OCI-LY3 (cell line): ENCODE data around the gene PRMT2.

ENCODE experiments used
- H2AFZ ChIP-seq: fragments of 200-600, 300-600 bp; shearing (Covaris generic); 2 replicates; pipeline ENCODE4 v1.6.0; 2014; ENCODE audit warnings: antibody characterized with exemption, low read depth, low read length
- H3K27ac ChIP-seq: fragments of 200-600, 300-600 bp; sonication (generic); 2 replicates; pipeline ENCODE4 v1.5.1; 2014; ENCODE audit warnings: mild to moderate bottlenecking, low read length, moderate library complexity, mixed read lengths
- H3K27me3 ChIP-seq: fragments of 200-600, 300-600 bp; sonication (generic); 2 replicates; pipeline ENCODE4 v1.6.1; 2014; ENCODE audit warnings: low read depth, low read length, mixed read lengths
- H3K36me3 ChIP-seq: fragments of 200-600, 300-600 bp; sonication (generic); replicated peaks from 2 replicates; pipeline ENCODE3; 2014; ENCODE audit warnings: low read depth, low read length, mixed read lengths
- H3K4me1 ChIP-seq: fragments of 300-600, 200-600 bp; sonication (generic); 2 replicates; pipeline ENCODE4 v1.6.1; 2014; ENCODE audit warnings: low read length, mixed read lengths
- H3K4me2 ChIP-seq: fragments of 200-600, 300-600 bp; sonication (generic); 2 replicates; pipeline ENCODE4 v1.6.1; 2014; ENCODE audit warnings: low read length, mixed read lengths
- H3K4me3 ChIP-seq: fragments of 300-600, 200-600 bp; sonication (generic); 2 replicates; pipeline ENCODE4 v1.5.1; 2014; ENCODE audit warnings: antibody characterized with exemption, mild to moderate bottlenecking, low read length, moderate library complexity
- H3K79me2 ChIP-seq: fragments of 300-600, 200-600 bp; shearing (Covaris generic); 2 replicates; pipeline ENCODE4 v1.6.1; 2014; ENCODE audit warnings: mild to moderate bottlenecking, low read length, mixed read lengths
- H3K9ac ChIP-seq: fragments of 300-600, 200-600 bp; shearing (Covaris generic); 2 replicates; pipeline ENCODE4 v1.6.0; 2014; ENCODE audit warnings: mild to moderate bottlenecking, low read length, moderate library complexity
- H3K9me3 ChIP-seq: fragments of 200-600, 300-600 bp; shearing (Covaris generic); 2 replicates; pipeline ENCODE4 v1.6.1; 2014; ENCODE audit warnings: low read length, mixed read lengths; ENCODE audit not compliant: insufficient read depth
- H4K20me1 ChIP-seq: fragments of 200-600, 300-600 bp; sonication (generic); 2 replicates; pipeline ENCODE4 v1.6.1; 2016; ENCODE audit warnings: low read length, mixed read lengths; ENCODE audit not compliant: insufficient read depth
- EZH2phosphoT487 ChIP-seq: fragments of 200-600 bp; shearing (Covaris generic); IDR thresholded peaks from 2 replicates; pipeline ENCODE4 v1.6.1; 2018; ENCODE audit warnings: antibody characterized with exemption, mixed run types, low read depth
- TF ChIP-seq, protein P1 (sequence below): fragments of 200-600, 300-600 bp; sonication (generic); IDR thresholded peaks from 2 replicates; pipeline ENCODE4 v1.5.1; 2014; ENCODE audit warnings: antibody characterized with exemption, low read length, low read depth

The PRMT2 gene

DNA sequence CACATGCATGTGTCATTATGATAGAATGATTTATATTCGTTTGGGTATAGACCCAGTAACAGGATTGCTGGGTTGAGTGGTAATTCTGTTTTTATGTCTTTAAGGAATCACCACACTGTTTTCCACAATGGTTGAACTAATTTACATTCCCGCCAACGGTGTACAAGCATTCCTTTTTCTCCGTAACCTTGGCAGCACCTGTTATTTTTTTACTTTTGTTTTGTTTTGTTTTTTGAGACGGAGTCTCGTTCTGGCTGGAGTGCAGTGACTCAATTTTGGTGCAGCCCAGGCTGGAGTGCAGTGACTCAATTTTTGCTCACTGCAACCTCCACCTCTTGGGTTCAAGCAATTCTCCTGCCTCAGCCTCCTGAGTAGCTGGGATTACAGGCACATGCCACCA is 22.1 kb upstream of the PRMT2 start:
- Histone ChIP-seq H3K4me3 (no peak overlapping the region), H3K9ac (no peak overlapping the region), H3K9me3 (no peaks in the 10 kb centered on the region)

DNA sequence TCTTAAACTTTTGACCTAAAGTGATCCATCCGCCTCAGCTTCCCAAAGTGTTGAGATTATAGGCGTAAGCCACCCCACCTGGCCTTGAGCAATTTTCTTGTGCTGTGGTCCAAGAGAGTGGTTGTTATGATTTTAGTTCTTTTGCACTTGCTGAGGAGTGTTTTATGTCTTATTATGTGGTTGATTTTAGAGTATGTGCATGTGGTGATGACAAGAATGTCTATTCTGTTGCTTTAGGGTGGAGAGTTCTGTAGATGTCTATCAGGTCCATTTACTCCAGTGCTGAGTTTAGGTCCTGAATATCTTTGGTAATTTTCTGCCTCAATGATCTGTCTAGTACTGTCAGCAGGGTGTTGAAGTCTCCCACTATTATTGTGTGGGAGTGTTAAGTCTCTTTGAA is 19.4 kb upstream of the PRMT2 start:
- Histone ChIP-seq H4K20me1 (no peaks in the 10 kb centered on the region), H3K27me3 (no peaks in the 10 kb centered on the region), H3K9ac (no peak overlapping the region), H3K4me3 (no peak overlapping the region), H3K4me1 (peaks cover 7% of the 10 kb centered on the region), H3K9me3 (no peaks in the 10 kb centered on the region), H3K27ac (no peak overlapping the region), H3K36me3 (no peaks in the 10 kb centered on the region), H3K4me2 (no peak overlapping the region), H3K79me2 (no peaks in the 10 kb centered on the region), H2AFZ (no peak overlapping the region)
- TF ChIP-seq, protein P1, sequence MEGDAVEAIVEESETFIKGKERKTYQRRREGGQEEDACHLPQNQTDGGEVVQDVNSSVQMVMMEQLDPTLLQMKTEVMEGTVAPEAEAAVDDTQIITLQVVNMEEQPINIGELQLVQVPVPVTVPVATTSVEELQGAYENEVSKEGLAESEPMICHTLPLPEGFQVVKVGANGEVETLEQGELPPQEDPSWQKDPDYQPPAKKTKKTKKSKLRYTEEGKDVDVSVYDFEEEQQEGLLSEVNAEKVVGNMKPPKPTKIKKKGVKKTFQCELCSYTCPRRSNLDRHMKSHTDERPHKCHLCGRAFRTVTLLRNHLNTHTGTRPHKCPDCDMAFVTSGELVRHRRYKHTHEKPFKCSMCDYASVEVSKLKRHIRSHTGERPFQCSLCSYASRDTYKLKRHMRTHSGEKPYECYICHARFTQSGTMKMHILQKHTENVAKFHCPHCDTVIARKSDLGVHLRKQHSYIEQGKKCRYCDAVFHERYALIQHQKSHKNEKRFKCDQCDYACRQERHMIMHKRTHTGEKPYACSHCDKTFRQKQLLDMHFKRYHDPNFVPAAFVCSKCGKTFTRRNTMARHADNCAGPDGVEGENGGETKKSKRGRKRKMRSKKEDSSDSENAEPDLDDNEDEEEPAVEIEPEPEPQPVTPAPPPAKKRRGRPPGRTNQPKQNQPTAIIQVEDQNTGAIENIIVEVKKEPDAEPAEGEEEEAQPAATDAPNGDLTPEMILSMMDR, result no peak
- no peak for TF ChIP-seq EZH2phosphoT487

More for the DNA sequence above, 22.1 kb upstream of the PRMT2 start:
- H4K20me1 ChIP-seq, result no peaks in the 10 kb centered on the region
- H3K4me2 ChIP-seq, result no peak overlapping the region
- H3K4me1 ChIP-seq, result peaks cover 24% of the 10 kb centered on the region
- no peaks in the 10 kb centered on the region for H3K27me3 ChIP-seq
- no peaks in the 10 kb centered on the region for H3K36me3 ChIP-seq
- H3K27ac ChIP-seq, result no peak overlapping the region
- H2AFZ ChIP-seq, result no peak overlapping the region
- no peaks in the 10 kb centered on the region for H3K79me2 ChIP-seq
- no peak for TF ChIP-seq EZH2phosphoT487
- TF ChIP-seq, protein P1, result no peak

DNA sequence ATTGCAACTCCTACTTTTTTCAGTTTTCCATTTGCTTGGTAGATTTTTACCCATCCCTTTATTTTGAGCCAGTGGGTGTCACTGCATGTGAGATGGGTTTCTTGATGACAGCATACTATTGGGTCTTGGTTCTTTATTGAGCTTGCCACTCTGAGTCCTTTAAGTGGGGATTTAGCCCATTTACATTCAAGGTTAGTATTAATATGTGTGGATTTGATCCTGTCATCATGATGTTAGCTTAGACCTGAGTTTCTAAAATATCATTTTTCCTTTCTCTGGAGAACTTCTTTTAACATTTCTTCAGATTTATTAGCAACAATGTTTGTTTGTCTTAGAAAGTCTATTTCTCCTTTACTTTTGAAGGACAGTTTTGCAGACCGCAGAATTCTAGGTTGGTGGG is 18.8 kb upstream of the PRMT2 start:
- Histone ChIP-seq H3K9ac (no peak overlapping the region), H3K27ac (no peak overlapping the region), H3K27me3 (no peaks in the 10 kb centered on the region), H3K4me1 (peaks cover 7% of the 10 kb centered on the region), H3K79me2 (no peaks in the 10 kb centered on the region), H3K36me3 (no peaks in the 10 kb centered on the region), H2AFZ (no peak overlapping the region), H3K9me3 (no peaks in the 10 kb centered on the region), H4K20me1 (no peaks in the 10 kb centered on the region), H3K4me3 (no peak overlapping the region), H3K4me2 (no peak overlapping the region)
- TF ChIP-seq, protein P1, result no peak
- no peak for TF ChIP-seq EZH2phosphoT487

DNA sequence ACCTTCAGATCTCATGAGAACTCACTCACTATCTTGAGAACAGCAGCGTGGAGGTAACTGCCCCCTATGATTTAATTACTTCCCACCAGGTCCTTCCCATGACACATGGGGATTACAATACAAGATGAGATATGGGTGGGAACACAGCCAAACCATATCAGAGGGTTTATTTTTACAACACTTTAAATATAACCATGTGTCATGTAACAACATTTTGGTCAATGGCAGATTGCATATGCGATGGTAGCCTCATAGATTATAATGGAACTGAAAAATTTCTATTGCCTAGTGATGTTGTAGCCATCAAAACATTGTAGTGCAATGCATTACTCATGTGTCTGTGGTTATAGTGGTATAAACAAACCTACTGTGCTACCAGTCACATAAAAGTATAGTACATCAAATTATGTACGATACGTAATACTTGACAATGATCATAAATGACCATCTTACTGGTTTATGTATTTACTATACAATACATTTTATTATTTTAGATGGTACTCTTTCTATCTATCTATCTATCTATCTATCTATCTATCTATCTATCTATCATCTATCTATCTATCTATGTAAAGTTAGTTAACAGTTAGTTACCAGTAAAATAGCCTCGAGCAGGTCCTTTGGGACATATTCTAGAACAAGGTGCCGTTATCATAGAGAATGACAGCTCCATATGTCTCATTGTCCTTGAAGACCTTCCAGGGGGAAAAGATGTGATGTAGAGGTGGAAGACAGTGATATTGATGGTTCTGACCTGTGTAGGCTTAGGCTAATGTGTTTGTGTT is 18.0 kb upstream of the PRMT2 start:
- H3K4me3 ChIP-seq, result no peak overlapping the region
- no peak overlapping the region for H3K4me2 ChIP-seq
- H3K36me3 ChIP-seq, result no peaks in the 10 kb centered on the region
- H3K9me3 ChIP-seq, result no peaks in the 10 kb centered on the region
- H3K9ac ChIP-seq, result no peak overlapping the region
- peaks cover 7% of the 10 kb centered on the region for H3K4me1 ChIP-seq
- no peak overlapping the region for H3K27ac ChIP-seq
- H4K20me1 ChIP-seq, result no peaks in the 10 kb centered on the region
- TF ChIP-seq, protein P1, result no peak
- no peak for TF ChIP-seq EZH2phosphoT487
- H3K79me2 ChIP-seq, result no peaks in the 10 kb centered on the region
- no peaks in the 10 kb centered on the region for H3K27me3 ChIP-seq
- no peak overlapping the region for H2AFZ ChIP-seq
